HEK293T (cell line): ENCODE measurements around the gene SLC7A6.

ENCODE experiments used
- ARNT ChIP-seq: fragments of 450-650 bp; IDR thresholded peaks from 2 replicates; pipeline ENCODE4 v1.6.1; 2017; ENCODE audit warnings: mild to moderate bottlenecking
- ELF4 ChIP-seq: fragments of 450-650 bp; IDR thresholded peaks from 2 replicates; pipeline ENCODE4 v1.6.1; 2017; ENCODE audit warnings: antibody characterized with exemption
- FOXA1 ChIP-seq: fragments of 450-650 bp; IDR thresholded peaks from 2 replicates; pipeline ENCODE4 v1.6.1; 2016; ENCODE audit warnings: mild to moderate bottlenecking
- FOXK2 ChIP-seq: fragments of 450-650 bp; IDR thresholded peaks from 2 replicates; pipeline ENCODE4 v1.6.1; 2016; ENCODE audit warnings: mild to moderate bottlenecking
- HDGF ChIP-seq: fragments of 450-650 bp; IDR thresholded peaks from 2 replicates; pipeline ENCODE4 v1.6.1; 2017; ENCODE audit warnings: antibody characterized with exemption, borderline replicate concordance
- PKNOX1 ChIP-seq: fragments of 450-650 bp; IDR thresholded peaks from 2 replicates; pipeline ENCODE4 v1.6.1; 2016
- SP1 ChIP-seq: fragments of 450-650 bp; IDR thresholded peaks from 2 replicates; pipeline ENCODE4 v1.6.1; 2017
- TARDBP ChIP-seq: fragments of 450-650 bp; IDR thresholded peaks from 2 replicates; pipeline ENCODE4 v1.6.1; 2016

- no peak for TF ChIP-seq TARDBP
- TF ChIP-seq HDGF, result no peak
- no peak for TF ChIP-seq PKNOX1
- no peak for TF ChIP-seq ARNT
- no peak for TF ChIP-seq FOXK2
- TF ChIP-seq ELF4, result no peak
- no peak for TF ChIP-seq SP1
- TF ChIP-seq FOXA1, result no peak
These were observed 12.5 kb upstream of the SLC7A6 start for GRCh38 chr16:68251832-68252231.
